UCSD-AML1 (cell line): ENCODE measurements around the gene CATSPERB.
"Not testable (repeated sequence)": the region's sequence is repeated elsewhere in the genome, so short reads cannot be mapped to it uniquely, and the experiment has no call there.

Experiments used
- DNase-seq: peaks from one replicate; lab custom pipeline; 2025; ENCODE audit not compliant: unreplicated experiment; lab: John Stamatoyannopoulos, UW

CATSPERB gene

GRCh38 chr14:91731986-91732385, at the start of gene CATSPERB:
TSS of gene CATSPERB (minus strand) at chr14:91732086. CDS start at chr14:91729479, 2,607 bp downstream.
- no peak for DNase-seq

- no peak for DNase-seq
Observed at GRCh38 chr14:91780452-91780851, 48.6 kb upstream of the CATSPERB start.

GRCh38 chr14:91778217-91778616, 46.3 kb upstream of the CATSPERB start:
- no peak for DNase-seq

- peak; percentile 28 for DNase-seq
Observed at GRCh38 chr14:91774140-91775096, 42.5 kb upstream of the CATSPERB start.

- DNase-seq = no peak
Observed at GRCh38 chr14:91770185-91770584, 38.3 kb upstream of the CATSPERB start.

GRCh38 chr14:91755570-91756295, 23.8 kb upstream of the CATSPERB start:
- no peak for DNase-seq

- DNase-seq = no peak
Observed at GRCh38 chr14:91754819-91755218, 22.9 kb upstream of the CATSPERB start.

- DNase-seq = no peak
Observed at GRCh38 chr14:91754185-91754584, 22.3 kb upstream of the CATSPERB start.

- DNase-seq = no peak
Observed at GRCh38 chr14:91753501-91754128, 21.7 kb upstream of the CATSPERB start.

- DNase-seq = no peak
Observed at GRCh38 chr14:91752961-91753360, 21.1 kb upstream of the CATSPERB start.

GRCh38 chr14:91751719-91752118, 19.8 kb upstream of the CATSPERB start:
- no peak for DNase-seq

GRCh38 chr14:91750634-91751198, 18.8 kb upstream of the CATSPERB start:
- DNase-seq = no peak

- DNase-seq = no peak
Observed at GRCh38 chr14:91749868-91750267, 18.0 kb upstream of the CATSPERB start.

GRCh38 chr14:91748049-91748448, 16.2 kb upstream of the CATSPERB start:
- DNase-seq = no peak

- DNase-seq = no peak
Observed at GRCh38 chr14:91745344-91745743, 13.5 kb upstream of the CATSPERB start.

- DNase-seq = no peak
Observed at GRCh38 chr14:91744068-91744480, 12.2 kb upstream of the CATSPERB start.

- no peak for DNase-seq
Observed at GRCh38 chr14:91743305-91743653, 11.4 kb upstream of the CATSPERB start.

GRCh38 chr14:91742621-91743304, 10.9 kb upstream of the CATSPERB start:
- no peak for DNase-seq

- not testable (repeated sequence) for DNase-seq
Observed at GRCh38 chr14:91739867-91740266, 8.0 kb upstream of the CATSPERB start.

- DNase-seq = no peak
Observed at GRCh38 chr14:91737619-91738018, 5.7 kb upstream of the CATSPERB start.
